HepG2 (cell line): ENCODE data around the gene PAXX.

Source experiments
- CEBPB ChIP-seq: IDR thresholded peaks from 2 replicates; pipeline ENCODE4 v1.6.1; 2011; ENCODE audit warnings: low read depth, low read length, improper control_type of control experiment, borderline replicate concordance
- EZH2 ChIP-seq: conservative IDR thresholded peaks from 2 replicates; pipeline ENCODE4 v1.6.1; 2012; ENCODE audit warnings: mild to moderate bottlenecking, low read depth, low read length, moderate library complexity
- FOSL1 ChIP-seq: sonication (generic); formaldehyde crosslinking; IDR thresholded peaks from 2 replicates; pipeline ENCODE4 v1.9.0; 2021; ENCODE audit warnings: missing genetic modification reagents, borderline replicate concordance
- PHF8 ChIP-seq: sonication (generic); formaldehyde crosslinking; IDR thresholded peaks from 2 replicates; pipeline ENCODE4 v1.5.0; 2020; ENCODE audit warnings: missing genetic modification reagents
- USF2 ChIP-seq, 2 experiments: sonication (generic) in 1 of 2; formaldehyde crosslinking in 1 of 2; IDR thresholded peaks; 2 replicates each; pipeline versions ENCODE4 v1.5.1 to v1.6.1; 2011 to 2020; ENCODE audit warnings: borderline replicate concordance in 1 of 2, low read depth in 1 of 2, low read length in 1 of 2, mild to moderate bottlenecking in 1 of 2, missing genetic modification reagents in 1 of 2, moderate library complexity in 1 of 2

DNA sequence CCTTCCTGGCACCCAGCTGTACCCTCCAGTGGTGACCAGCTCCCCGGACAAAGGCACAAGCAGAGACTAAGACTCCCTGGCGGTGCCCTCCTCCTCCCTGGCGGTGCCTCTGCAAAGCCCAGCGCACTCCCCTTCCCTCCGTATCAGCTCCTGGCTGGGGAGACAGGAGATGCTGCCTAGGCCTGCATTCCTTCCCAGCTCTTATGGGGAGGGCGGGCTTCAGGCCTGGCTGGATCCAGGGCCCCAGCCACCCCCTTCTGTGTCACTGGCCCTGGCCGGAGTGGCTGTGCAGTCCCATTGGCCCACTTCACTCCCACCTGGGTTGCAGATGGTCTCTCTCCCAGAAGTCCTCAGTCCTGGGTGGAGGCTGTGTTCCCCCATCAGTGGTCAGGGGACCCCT lies 33.7 kb upstream of the PAXX start:
- TF ChIP-seq EZH2 (no peak), FOSL1 (CRISPR knock-in tag) (no peak), CEBPB (no peak), USF2 (IDR thresholded peaks at IDR 0.05; ENCODE audit: low read depth, low read length) (no peak), USF2 (CRISPR knock-in tag; IDR thresholded peaks at IDR 0.05; ENCODE audit: borderline replicate concordance) (no peak), PHF8 (CRISPR knock-in tag) (no peak)
